GM21786 (cell line): Measurements from ENCODE around the gene SLC7A1.
"Not testable (repeated sequence)": the region's sequence is repeated elsewhere in the genome, so short reads cannot be mapped to it uniquely, and the experiment has no call there.

ENCODE experiments used
- ATAC-seq: cut with Tn5 transposase; IDR thresholded peaks from one replicate; pipeline ENCODE4 v1.9.1; 2021; ENCODE audit not compliant: unreplicated experiment

The SLC7A1 gene

DNA sequence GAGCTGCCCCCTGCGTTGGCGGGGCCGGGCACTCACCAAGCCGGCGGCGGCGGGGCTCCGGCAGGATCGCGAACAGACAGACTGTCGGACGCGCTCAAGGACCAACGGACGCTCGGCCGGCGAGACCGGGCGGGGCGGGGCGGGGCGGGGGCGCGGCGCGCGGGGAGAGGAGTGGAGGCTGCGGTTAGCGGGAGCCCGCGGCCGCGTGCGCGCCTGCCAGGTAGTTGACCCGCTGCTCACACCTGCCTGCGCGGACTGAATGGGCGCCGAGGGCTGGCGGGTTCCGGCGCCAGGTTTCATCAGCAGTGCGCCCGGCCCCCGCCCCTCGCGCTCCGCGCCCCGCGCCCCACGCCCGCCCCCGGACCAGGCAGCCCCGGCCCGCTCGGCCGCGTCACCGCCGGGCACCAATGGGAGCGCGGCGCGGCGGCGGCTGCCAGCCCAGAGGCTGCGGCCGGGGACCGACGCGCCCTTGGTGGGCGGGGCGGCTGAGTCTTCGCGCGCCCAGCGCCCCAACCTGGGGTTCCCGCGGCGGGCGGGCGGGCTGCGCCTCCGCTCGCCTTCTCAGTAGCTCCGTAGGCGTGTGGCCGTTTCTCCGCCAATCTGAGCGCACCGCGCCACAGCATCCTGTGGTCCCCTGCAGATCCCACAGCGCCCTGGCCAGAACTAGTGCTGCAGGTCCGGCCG, at the start of gene SLC7A1:
Gene SLC7A1, minus strand, starts transcription at position 309 of the 684 bp plus-strand sequence. CDS start 59,500 bp downstream, outside the sequence.
- peak; percentile 83 for ATAC-seq

DNA sequence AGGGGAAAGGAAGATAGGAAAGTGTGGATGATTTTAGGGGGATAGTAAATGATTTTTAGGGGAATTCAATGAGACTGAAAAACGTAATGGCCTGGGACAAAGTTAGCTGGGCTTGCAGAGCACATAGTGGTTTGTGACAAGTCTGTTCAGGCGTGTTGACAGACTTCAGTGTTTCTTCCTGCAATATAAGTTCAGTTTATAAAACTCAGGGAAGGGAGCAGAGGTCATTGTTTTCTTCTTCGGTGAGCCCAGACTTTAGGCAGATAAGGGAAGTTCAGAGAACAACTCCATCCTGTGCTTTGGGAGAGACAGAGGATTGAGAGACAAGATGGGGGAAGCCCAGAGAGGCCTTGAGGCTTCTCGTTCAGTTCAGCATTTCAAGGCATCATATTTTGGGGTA, 45.2 kb upstream of the SLC7A1 start:
- ATAC-seq, result no peak

- not testable (repeated sequence) for ATAC-seq
Observed at GRCh38 chr13:29636831-29637230, 41.3 kb upstream of the SLC7A1 start.

GRCh38 chr13:29624997-29625396, 29.5 kb upstream of the SLC7A1 start:
- ATAC-seq, result no peak

DNA sequence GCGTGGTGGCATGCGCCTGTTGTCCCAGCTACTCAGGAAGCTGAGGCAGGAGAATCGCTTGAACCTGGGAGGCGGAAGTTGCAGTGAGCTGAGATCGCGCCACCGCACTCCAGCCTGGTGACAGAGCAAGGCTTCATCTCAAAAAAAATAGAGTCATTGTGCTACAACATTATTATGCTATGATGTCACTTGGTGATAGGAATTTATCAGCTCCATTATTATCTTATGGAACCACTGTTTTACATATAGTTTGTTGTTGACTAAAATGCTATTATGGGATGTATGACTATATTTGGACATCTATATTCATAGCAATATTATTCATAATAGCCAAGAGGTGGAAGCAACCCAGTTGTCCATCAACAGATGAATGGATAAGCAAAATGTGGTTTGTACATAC, 26.4 kb upstream of the SLC7A1 start:
- no peak for ATAC-seq

- no peak for ATAC-seq
Observed at GRCh38 chr13:29621051-29621800, 25.7 kb upstream of the SLC7A1 start.

DNA sequence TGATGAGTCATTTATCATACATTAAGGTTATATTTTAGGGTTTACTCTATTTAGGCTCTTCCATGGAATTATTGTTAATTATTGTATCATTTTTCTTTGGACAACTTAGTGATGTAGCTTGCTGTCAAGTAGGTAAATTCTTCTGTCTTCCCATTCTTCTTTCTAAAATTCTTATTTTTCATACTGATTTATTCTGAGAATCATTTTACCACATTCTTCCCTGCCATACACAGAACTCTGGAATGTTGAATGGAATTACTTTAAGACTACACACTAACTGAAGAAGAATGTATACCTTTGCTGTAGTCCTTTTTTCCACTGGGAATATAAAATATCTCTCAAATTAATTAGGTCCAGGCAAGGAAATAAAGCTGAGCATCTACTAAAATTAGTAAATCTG, 24.5 kb upstream of the SLC7A1 start:
- no peak for ATAC-seq

GRCh38 chr13:29613101-29613500, 17.6 kb upstream of the SLC7A1 start:
- no peak for ATAC-seq

GRCh38 chr13:29607465-29607864, 12.0 kb upstream of the SLC7A1 start:
- ATAC-seq, result no peak

GRCh38 chr13:29605860-29606526, 10.5 kb upstream of the SLC7A1 start:
- no peak for ATAC-seq

GRCh38 chr13:29598321-29598720, 2.8 kb upstream of the SLC7A1 start:
- ATAC-seq, result no peak

DNA sequence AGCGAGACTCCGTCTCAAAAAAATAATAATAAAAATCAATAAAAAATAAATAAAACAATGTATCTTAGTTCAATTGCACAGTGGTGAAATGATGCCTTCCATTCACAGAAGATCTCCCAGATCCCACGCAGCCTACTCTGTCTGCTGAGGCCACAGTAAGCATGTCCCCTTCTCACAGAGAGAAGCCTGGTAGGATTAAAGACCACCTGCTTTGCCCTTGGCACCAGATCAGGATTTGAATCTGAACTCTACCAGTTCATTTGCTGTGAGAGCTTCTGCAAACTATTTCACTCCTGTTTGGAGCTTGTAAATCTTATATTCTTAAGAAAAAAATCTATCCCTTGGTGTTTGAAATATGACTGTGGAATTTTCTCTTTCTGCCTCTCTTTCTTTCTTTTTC, 2.2 kb upstream of the SLC7A1 start:
- ATAC-seq, result no peak

DNA sequence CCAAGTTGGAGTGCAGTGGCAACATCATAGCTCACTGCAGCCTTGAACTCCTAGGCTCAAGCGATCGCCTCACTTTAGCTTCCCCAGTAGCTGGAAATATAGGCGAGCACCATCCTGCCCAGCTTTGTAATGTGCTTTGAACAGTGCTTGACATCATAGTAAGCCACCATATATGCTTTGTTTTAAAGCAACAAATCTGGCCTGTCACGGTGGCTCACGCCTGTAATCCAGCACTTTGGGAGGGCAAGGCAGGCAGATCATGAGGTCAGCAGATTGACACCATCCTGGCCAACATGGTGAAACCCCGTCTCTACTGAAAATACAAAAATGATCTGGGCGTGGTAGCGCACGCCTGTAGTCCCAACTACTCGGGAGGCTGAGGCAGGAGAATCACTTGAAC, 1.8 kb upstream of the SLC7A1 start:
- ATAC-seq, result no peak

DNA sequence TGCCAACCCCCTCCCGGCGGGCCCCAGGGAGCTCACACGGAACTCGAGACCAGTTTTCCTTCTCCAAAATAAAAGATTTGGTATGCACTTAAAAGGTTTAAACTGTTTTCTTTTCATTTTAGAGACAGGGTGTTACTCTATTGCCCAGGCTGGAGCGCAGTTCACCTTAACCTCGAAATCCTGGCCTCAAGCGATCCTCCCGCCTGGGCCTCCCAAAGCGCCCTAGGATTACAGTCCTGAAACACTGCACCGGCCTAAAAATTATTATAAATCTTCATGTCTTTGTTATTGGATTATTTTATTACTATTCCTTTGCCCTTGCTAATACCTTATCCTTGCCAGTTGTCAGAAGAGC, 553 bp upstream of the SLC7A1 start:
- ATAC-seq, result no peak

DNA sequence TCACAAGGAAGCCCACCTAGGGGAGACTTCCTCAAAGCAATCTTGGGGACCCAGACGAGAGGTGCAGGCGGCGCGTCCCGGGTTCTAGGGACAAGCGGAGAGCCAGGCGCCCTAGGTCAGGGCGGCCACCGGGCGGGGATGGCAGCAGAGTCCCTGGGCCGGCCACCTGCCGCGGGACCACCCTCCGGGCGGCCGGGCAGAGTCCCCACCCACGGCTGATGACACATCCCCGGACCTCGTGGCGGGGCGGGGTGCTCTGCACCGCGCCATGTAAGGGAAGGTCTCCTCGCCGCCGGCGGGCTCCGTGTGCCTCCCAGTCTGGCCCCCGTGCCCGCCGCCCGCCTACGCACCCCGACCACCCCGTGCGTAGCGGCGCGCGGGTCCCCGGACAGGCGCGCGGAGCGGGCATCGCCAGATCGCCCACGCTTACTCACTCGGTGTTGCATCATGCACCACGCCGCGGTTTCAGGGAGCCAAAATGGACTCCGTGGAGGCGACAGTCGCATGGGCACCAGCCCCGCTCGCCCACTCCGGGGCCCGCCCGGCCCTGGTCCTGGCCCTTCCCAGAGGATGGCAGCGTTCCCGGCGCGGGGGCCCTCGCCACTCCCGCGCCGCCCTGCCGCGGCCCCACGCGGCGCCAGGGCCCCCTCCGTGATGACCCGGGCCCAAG, 643 bp downstream of the SLC7A1 start:
- ATAC-seq, result peak; percentile 35

DNA sequence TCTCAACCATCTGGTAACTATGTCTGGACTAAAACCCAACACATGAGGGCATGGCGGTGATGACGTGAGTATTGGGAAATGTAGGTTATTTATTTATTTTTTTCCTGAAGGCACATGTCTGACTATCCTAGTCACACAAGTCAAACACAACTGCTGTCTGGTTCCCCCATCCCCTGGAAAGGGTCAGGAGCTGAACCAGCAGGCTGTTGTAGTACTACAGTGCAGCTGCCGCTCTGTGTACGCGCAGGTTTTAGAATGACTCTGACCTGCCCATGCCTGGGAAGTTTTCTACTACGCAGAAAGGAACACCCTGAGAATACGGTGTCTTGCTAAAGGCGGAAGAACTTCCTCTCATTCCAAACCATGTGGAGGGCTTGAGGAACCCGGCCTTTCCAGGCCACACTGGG, 1.2 kb downstream of the SLC7A1 start:
- peak; percentile 28 for ATAC-seq

DNA sequence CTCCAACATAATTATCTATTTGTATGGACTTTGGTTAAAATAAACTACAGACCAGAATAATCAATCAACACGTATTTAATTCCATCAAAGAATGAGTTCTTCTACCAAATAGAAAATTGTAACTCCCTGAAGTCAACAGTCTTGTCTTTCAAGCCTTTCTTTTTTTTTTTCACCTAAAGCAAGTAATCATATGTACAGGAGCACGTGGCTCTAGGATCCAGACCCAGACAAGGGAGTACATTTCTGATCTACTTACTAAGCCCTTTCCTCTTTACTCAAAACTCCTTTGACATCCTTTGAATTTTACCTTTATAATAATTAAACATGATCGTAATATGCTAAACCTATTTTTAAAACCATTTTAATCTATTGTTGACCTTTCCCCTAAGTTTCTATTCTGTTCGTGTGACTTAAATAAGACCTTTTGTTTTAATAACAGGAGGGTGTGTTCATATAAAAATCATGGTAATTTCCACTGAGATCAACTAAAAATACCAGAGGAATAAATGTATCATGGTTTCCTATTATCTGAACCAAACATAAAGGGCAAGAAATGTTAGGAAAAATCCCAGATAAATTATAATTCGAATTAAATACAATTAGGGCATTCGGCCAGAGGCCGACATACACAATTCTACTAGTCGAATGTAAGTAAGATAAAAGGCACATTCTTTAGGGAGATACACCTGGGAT, 1.7 kb downstream of the SLC7A1 start:
- no peak for ATAC-seq

GRCh38 chr13:29591310-29591709, 4.2 kb downstream of the SLC7A1 start:
- no peak for ATAC-seq

DNA sequence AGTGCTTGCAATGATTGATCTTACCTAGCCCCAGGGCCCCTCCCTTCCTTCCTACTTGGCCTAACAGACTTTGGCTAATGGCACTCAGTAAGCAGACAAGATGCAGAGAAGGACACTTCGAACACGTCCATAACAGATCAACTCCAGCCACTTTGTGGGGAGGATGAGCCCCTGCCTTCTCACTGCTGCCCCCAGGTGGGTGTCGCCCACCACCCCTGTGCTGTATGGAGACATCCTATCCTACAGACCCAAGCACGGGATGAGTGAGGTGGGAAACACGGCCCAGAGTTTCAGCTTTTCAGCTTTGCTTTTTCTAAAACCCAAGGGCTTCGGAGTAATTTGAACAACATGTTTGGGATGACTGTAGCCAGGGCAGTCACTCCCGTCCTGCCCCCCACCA, 5.5 kb downstream of the SLC7A1 start:
- ATAC-seq, result no peak

DNA sequence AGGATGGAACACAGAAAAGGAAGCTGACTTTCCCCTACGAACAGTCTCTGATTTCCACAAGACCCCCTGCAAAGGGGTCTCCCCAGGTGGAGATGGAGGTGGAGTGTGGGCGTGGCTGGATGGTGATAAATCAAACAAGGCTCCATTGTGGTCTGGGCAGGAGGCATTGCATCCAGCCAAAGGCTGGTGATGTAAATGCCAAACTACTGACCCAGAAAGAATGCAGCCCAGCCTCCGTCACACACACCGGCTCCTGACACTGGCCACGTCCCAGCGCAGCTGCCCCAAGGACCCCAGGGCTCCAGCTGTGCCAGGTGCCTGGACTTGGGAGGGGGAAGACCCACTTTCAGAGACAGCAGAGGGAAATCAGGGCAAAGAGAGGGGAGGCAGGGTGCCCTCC, 6.3 kb downstream of the SLC7A1 start:
- no peak for ATAC-seq

GRCh38 chr13:29587645-29588044, 7.8 kb downstream of the SLC7A1 start:
- no peak for ATAC-seq
